HG03066 (cell line): ENCODE results near the gene SLC41A2.
"Not testable (repeated sequence)": the region's sequence is repeated elsewhere in the genome, so short reads cannot be mapped to it uniquely, and the experiment has no call there.

ENCODE experiments used
- ATAC-seq: cut with Tn5 transposase; IDR thresholded peaks from one replicate; pipeline ENCODE4 v1.9.1; 2021; ENCODE audit warnings: low read depth; ENCODE audit not compliant: unreplicated experiment

Gene SLC41A2

GRCh38 chr12:104958001-104958804 lies at the start of gene SLC41A2:
Gene SLC41A2 (minus strand): TSS chr12:104958290. CDS start chr12:104928527, 29,763 bp downstream.
- peak; percentile 75 for ATAC-seq

GRCh38 chr12:105001476-105001875 lies 43.4 kb upstream of the SLC41A2 start:
- ATAC-seq = no peak

- no peak for ATAC-seq
Observed at GRCh38 chr12:104999347-104999685, 41.2 kb upstream of the SLC41A2 start.

- ATAC-seq = no peak
Observed at GRCh38 chr12:104998423-104999346, 40.6 kb upstream of the SLC41A2 start.

GRCh38 chr12:104997541-104997940 lies 39.5 kb upstream of the SLC41A2 start:
- ATAC-seq = no peak

- ATAC-seq = no peak
Observed at GRCh38 chr12:104994336-104994735, 36.2 kb upstream of the SLC41A2 start.

- ATAC-seq = no peak
Observed at GRCh38 chr12:104991565-104992128, 33.6 kb upstream of the SLC41A2 start.

- no peak for ATAC-seq
Observed at GRCh38 chr12:104990950-104991349, 32.9 kb upstream of the SLC41A2 start.

- ATAC-seq = peak; percentile 99
Observed at GRCh38 chr12:104986022-104986941, 28.2 kb upstream of the SLC41A2 start, which contains the start of gene NOPCHAP1. Gene NOPCHAP1 (plus strand): TSS chr12:104986316. CDS start chr12:104986353, 37 bp downstream.

- ATAC-seq = no peak
Observed at GRCh38 chr12:104985206-104985605, 27.1 kb upstream of the SLC41A2 start.

- ATAC-seq = not testable (repeated sequence)
Observed at GRCh38 chr12:104977688-104978087, 19.6 kb upstream of the SLC41A2 start.

GRCh38 chr12:104976703-104977102 lies 18.6 kb upstream of the SLC41A2 start:
- no peak for ATAC-seq

GRCh38 chr12:104975587-104976343 lies 17.7 kb upstream of the SLC41A2 start:
- no peak for ATAC-seq

GRCh38 chr12:104974626-104975290 lies 16.7 kb upstream of the SLC41A2 start:
- ATAC-seq = peak; percentile 98

- ATAC-seq = no peak
Observed at GRCh38 chr12:104973250-104973649, 15.2 kb upstream of the SLC41A2 start.

GRCh38 chr12:104971306-104971705 lies 13.2 kb upstream of the SLC41A2 start:
- ATAC-seq = no peak

GRCh38 chr12:104969343-104969742 lies 11.3 kb upstream of the SLC41A2 start:
- no peak for ATAC-seq

GRCh38 chr12:104966677-104967076 lies 8.6 kb upstream of the SLC41A2 start:
- ATAC-seq = peak; percentile 93

GRCh38 chr12:104964856-104965205 lies 6.7 kb upstream of the SLC41A2 start:
- no peak for ATAC-seq
